GM10266 (cell line): ENCODE results near the gene CYP27C1.
"Not testable (repeated sequence)": the region's sequence is repeated elsewhere in the genome, so short reads cannot be mapped to it uniquely, and the experiment has no call there.

Experiments
- DNase-seq: peaks from one replicate; pipeline ENCODE4 v3.0.0; 2012; ENCODE audit errors: extremely low spot score
- TF ChIP-seq, protein P1 (sequence below): IDR thresholded peaks from 2 replicates; pipeline ENCODE4 v1.5.1; 2012; ENCODE audit warnings: mild to moderate bottlenecking, low read depth; ENCODE audit not compliant: control insufficient read depth, insufficient read depth; ENCODE audit errors: missing control alignments

Gene CYP27C1

GRCh38 chr2:127219171-127220070 lies 678 bp downstream of the CYP27C1 start:
- no peak for DNase-seq

DNA sequence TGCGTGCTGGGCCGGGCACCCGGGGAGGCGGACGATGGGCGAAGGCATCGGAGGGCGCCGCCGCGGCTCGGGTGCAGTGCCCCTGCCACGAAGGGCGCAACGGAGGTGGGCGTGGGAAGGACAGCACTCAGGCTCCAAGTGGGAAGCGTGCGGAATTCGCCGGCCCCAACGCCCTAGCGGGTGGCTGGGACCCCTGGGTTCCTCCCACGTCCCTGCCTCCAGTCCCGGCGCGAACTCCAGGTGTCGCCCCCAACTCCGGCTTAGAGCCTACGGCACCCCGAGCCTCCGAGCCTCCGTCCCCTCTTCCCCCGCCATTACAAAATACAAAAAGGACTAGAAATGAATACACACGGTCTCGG lies 1.3 kb downstream of the CYP27C1 start:
- no peak for DNase-seq
- TF ChIP-seq, protein P1, sequence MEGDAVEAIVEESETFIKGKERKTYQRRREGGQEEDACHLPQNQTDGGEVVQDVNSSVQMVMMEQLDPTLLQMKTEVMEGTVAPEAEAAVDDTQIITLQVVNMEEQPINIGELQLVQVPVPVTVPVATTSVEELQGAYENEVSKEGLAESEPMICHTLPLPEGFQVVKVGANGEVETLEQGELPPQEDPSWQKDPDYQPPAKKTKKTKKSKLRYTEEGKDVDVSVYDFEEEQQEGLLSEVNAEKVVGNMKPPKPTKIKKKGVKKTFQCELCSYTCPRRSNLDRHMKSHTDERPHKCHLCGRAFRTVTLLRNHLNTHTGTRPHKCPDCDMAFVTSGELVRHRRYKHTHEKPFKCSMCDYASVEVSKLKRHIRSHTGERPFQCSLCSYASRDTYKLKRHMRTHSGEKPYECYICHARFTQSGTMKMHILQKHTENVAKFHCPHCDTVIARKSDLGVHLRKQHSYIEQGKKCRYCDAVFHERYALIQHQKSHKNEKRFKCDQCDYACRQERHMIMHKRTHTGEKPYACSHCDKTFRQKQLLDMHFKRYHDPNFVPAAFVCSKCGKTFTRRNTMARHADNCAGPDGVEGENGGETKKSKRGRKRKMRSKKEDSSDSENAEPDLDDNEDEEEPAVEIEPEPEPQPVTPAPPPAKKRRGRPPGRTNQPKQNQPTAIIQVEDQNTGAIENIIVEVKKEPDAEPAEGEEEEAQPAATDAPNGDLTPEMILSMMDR: no peak

More at GRCh38 chr2:127219171-127220070, 678 bp downstream of the CYP27C1 start:
- TF ChIP-seq, protein P1: no peak

DNA sequence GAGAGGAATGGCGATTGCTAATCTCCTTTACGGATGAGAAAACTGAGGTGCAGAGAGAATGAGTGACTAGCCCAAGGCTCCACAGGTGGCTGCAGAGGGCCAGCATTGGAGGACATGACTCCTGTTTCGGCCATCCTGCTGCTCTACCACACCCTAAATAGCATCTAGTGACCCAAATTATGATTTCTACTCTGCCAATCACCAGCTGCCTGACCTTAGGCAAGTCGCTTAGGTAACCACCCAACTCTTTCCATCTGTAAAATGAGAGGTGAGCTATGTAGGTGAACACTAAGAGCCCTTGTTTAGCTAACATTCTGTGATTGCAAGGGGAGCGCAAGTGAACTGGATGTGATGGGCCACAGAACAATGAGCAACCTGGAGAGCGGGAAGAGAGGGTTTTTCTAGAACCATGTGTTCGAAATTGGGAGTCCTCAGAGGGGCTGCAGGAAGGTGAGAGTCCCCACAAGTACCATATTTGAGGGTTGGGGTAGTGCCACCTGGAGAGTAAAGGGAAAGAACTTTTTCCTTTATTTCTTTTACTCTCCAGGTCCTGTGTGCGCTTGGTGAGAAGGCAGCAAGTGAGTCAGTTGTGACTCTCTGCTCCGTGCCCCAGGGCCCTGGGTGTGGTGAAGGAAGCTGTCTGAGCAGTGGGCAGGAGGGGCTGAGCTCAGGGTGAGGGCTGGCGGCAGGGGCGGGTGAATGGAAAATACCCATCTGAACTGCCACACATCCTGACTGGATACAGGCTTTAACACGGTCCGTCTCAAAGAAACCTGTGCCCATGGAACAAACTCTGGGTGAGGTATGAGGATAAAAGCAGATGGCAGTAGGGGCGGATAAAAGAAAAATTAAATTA lies 2.4 kb downstream of the CYP27C1 start:
- DNase-seq: no peak
- TF ChIP-seq, protein P1: no peak

DNA sequence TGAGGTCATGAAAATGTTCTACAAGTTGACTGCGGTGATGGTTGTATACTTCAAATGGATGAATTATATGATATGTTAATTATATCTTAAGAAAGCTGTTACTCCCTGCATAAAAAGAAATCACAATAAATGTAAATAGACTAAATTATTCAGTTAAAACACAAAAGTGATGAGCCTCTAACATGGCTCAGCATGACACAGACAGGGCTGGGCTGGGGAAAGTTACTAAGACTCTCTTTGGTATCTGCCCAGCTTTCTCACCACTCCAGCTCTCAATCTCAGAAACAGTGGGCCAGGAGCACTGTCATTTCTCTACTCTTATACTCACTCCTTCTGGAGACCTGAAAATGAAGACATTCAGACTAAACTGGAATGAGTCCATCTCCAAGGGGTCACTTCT lies 3.5 kb downstream of the CYP27C1 start:
- TF ChIP-seq, protein P1: no peak
- no peak for DNase-seq

- TF ChIP-seq, protein P1: no peak
- DNase-seq: no peak
These were observed 4.0 kb downstream of the CYP27C1 start for GRCh38 chr2:127216095-127216494.

DNA sequence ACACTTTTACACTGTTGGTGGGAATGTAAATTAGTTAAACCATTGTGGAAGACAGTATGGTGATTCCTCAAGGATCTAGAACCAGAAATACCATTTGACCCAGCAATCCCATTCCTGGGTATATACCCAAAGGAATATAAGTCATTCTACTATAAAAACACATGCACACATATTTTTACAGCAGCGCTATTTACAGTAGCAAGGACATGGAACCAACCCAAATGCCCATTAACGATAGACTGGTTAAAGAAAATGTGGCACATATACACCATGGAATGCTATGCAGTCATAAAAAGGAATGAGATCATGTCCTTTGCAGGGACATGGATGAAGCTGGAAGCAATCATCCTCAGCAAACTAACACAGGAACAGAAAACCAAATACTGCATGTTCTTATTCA lies 5.9 kb downstream of the CYP27C1 start:
- DNase-seq: not testable (repeated sequence)

- TF ChIP-seq, protein P1: no peak
- no peak for DNase-seq
These were observed 11.8 kb downstream of the CYP27C1 start for GRCh38 chr2:127208313-127208712.
